Loucy (cell line): ENCODE measurements around the gene PAX2.

Experiments
- CTCF ChIP-seq: fragments of 200-600 bp; sonication (generic); conservative IDR thresholded peaks from 2 replicates; pipeline ENCODE4 v1.5.1; 2014; ENCODE audit warnings: mild to moderate bottlenecking, antibody characterized with exemption, low read length
- EZH2phosphoT487 ChIP-seq: fragments of 200-600 bp; IDR thresholded peaks from 2 replicates; pipeline ENCODE4 v1.6.1; 2018; ENCODE audit warnings: antibody characterized with exemption, mild to moderate bottlenecking, moderate library complexity, borderline replicate concordance

- TF ChIP-seq CTCF, result no peak
- no peak for TF ChIP-seq EZH2phosphoT487
Measured at GRCh38 chr10:100830728-100831111, 85.3 kb downstream of the PAX2 start.
